Measurements from ENCODE around the gene CD46.

CD46 gene

DNA sequence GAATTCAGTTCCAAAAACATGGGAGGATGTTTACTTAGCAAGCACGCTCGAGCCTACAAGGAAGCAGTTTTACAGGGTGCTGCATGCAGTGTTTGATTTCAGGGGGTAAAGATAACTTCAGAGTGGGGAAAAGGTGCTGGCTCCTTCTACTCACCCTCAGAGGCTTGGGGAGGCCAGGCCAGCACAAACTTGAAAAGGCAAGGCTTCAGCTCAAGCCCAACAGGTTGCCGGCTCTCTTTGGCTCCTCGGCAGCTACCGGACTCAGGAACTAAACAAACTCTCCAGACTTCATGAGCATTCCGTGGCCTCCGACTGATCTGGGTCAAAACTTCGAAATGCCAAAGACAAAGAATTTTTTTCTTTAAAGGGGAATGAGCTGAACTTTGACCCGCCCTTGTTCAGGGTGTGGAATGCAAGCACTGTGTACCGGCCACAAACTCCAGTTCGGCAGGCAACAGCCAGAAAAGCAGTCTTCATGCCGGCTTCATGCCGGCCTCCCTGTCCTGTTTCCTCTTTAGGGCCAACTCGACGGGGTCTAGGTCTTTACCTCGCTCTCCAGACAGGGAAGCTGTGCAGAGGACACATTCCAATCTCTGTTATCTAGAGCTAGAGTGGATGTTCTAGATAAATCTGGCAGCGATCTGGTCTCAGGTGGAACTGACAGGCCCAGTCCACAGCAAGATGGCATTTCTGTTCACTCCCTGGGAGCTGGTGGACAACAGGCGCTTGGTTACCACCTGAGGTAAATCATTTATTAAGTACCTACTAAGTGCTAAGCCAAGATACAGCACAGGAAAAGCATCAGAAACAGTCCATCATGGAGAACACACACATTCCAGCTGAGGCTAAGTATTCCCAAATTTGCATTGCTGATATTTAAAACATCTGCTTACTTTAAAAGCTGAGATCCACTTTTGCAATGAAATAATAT lies 75.0 kb downstream of the CD46 start:
- DNase-seq, result no peak

- no peak for DNase-seq
Observed at GRCh38 chr1:207827488-207827830, 75.6 kb downstream of the CD46 start.

DNA sequence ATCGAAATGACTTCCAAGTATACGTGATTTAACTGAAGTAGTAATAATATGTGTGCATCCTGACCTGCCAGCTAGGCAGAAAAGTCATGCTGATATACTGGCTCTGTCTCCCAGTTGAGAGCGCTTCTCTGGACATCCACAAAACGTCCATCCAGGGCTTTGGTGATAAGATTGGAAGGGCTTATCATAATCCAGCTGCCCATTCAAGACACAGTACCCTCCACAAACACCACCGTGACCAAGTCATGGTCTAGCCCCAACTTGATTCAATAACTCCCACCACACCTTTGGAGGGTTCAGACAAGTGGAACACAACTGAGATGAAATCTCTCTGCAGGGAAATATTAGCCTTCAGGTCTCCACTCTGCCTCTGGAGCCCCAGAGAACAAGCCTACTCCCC lies 76.2 kb downstream of the CD46 start:
- DNase-seq, result no peak

GRCh38 chr1:207828485-207829158 lies 76.8 kb downstream of the CD46 start:
- DNase-seq, result peak in 44 of 56 donors; percentile 14 to 78 (median 54)

DNA sequence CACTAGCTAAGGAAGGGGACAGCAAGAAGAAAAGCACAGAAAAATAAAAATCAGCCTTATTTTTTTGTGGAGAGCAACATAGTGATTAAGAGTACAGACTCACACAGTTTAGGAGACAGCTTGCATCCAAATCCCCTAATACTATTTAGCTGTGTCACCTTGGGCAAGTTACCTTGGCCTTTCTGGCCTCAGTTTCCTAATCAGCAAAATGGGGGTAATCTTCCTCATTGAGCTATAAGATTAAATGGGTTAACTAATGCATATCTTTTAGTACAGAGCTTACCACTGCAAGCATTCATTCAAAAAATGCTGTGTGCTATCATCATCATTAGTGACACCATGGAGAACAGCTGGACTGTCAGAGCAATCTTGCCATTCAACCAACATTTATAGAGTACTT lies 77.7 kb downstream of the CD46 start:
- DNase-seq, result no peak

GRCh38 chr1:207830788-207831187 lies 78.9 kb downstream of the CD46 start:
- no peak for DNase-seq

DNA sequence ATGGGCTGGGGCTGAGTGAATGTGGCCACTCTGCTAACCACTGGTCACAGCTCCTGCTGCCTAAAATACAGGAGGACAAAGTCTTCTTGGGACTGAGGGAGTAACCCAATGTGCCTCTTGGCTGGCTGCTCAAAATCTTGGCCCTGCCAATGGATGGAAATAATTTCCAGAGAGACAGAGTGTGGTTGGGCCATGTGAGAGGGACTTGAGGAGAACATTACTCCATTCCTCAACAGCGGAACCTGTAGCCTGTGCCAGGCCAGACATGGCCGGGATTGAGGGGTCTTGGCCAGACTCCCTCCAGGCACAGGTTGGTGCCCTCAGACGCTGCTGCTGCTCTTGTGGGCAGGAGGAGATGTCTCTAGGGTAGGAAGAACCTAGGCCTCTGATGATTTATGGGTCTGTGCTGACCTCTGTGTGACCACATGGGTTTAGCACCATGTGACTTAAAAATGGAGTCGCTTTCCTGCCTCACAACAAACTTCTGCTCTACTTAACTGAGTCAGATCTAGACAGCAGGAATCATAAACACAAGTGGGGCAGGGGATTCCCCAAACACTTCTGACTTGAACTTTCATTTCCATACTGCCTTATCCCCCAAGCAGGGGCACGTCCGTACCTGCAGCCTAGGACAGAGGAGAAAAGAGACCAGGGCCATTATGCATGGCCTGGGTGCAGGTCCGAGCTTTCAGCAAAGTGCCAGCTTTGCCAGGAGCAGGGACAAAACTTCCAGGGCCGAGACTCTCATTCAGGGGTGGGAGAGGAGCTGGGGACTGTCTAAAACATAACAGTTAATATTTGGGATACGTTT lies 79.9 kb downstream of the CD46 start:
- DNase-seq, result peak in 2 of 56 donors; percentile 29 to 34

DNA sequence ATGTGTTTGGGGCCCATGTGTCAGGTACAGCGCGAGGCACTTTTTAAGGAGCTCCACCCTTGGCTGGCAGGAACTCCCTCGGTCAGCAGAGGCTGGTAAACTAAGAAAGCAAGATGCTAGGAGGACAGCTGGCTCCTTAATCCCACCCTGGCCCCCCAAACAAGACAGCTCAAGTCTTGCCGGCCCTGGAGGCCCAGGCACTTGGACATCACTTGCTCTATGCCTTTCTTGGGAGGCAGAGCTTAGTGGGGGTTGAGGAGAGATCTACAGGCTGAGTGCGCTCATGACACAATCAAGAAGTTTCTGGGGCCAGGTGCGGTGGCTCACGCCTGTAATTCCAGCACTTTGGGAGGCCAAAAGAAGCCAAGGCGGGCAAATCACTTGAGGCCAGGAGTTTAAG lies 80.9 kb downstream of the CD46 start:
- no peak for DNase-seq

DNA sequence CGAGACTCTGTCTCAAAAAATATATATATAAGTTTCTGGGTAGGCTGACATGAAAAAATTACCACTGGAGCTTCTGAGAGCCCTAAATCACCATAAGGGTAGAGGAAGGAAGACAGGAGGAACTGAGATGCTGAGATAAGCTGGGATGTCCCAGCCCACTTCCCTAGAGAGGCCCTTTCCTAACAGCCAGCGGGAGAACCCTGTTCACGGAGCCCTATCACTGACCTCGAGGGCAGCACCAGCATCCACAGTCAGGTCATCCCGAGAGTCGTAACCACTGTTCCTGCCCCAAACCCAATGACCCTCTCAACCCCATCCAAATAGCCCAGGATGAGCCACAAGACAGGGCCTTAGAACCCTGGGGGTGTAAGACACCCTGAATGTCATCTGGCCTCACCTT lies 81.5 kb downstream of the CD46 start:
- DNase-seq, result no peak

- no peak for DNase-seq
Observed at GRCh38 chr1:207833956-207834660, 82.3 kb downstream of the CD46 start.

DNA sequence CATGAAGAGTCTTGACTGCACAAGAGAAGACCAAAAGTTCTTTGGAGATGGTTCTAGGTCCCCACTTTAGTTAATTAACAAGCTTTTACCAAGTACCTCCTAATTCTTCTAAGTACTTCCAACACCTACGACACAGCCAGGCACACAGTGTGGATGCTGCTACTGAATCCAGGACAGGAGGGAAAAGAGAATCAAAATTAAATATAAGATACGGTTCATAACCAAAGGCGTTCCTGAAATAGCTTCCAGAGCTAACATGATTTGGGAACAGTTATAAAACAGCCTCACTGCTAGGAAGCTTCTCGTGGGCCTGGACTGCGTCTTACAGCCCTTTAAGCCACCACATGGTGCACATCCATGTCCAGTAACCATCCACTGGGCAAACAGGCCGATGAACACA lies 84.1 kb downstream of the CD46 start:
- no peak for DNase-seq

DNA sequence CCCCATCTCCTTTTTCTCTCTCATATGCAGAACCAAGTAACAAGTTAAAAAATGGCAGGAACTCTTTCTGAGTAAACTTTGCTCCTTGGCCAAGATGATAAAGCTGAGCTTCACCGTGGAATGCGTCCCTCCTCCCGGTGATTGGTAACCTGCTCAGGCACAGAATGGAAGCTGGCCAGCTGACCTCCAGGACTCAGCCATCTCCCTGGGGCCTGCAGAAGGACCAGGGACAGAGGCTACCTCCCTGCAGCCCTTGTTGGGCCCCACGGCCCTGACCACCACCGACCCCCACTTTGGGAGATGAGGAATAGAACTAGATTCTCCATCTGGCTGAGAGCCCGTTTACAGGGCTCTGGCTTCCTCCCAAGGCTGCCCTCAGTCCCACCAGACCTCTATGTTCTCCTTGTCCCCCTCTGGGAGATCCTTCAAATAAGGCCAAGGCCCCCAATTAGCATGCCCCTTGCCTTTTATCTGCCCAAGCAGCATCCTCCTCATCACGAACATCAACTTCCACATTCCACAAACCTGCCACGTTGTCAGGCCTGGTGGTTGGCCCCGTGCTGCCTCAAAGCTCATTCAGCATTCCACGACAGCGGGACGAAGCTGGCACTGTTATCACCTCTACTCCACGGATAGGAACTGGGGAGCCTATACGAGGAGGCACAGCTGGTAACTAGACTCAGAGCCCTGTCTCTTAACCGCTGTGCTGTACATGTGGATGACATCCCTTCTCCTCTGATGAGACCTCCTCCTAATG lies 84.9 kb downstream of the CD46 start:
- no peak for DNase-seq

- no peak for DNase-seq
Observed at GRCh38 chr1:207837673-207838072, 85.8 kb downstream of the CD46 start.

DNA sequence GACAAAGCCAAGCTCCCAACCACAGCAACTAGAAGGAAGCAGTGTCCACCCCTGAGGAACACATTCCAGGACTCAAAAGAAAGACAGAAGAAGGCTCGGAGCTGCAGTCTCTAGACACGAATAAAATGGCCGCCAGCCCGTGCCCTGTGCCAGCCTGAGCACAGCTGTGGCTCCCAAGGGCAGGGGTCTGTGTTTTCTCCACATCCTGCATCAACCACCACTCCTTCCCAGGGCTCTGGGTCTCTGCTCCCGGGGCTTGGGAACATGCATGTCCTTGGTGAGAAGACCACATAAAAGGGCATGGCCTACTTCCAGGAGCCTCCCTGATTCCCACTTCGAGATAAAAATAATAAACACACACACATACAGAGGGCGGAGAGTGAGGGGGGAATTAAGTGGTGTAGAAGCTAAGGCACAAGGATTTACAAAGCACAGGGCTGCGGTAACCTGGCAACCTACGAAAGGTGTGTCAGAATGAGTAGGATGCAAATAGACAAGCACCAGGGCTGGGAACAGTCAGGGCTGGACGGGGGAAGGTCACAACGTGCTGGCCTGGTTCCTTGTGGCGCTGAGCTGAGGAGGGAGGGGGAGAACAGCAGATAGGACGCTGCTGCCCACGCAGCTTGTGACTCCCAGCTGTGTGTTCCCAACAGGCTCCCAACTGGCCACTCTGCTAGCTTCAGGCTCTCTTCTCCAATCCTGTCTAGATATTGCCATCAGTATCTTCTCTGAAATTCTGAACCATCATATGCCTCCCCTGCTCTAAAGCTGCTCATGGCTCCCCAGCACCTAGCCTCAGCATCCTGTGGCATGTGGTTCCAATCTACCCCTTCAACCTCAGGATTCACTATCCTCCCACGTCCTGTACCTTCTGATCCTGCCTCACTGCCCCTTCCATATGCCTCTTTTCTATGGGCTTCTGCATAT lies 86.6 kb downstream of the CD46 start:
- peak in 45 of 56 donors; percentile 18 to 81 (median 51) for DNase-seq

DNA sequence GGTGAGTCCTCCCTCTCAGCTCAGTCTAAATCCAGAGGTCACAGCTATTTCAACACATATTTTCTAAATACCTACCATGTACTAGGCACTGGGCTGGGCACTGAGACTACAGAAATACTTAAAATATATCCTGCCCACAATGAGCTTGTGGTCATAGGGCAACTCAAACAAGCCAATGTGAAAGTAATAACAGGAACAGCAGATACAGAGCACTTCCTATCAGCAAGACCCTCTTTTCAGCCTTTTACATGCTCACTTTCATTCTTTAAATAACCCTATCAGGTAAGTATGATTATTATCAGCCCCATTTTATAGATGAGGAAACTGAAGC lies 87.2 kb downstream of the CD46 start:
- no peak for DNase-seq

DNA sequence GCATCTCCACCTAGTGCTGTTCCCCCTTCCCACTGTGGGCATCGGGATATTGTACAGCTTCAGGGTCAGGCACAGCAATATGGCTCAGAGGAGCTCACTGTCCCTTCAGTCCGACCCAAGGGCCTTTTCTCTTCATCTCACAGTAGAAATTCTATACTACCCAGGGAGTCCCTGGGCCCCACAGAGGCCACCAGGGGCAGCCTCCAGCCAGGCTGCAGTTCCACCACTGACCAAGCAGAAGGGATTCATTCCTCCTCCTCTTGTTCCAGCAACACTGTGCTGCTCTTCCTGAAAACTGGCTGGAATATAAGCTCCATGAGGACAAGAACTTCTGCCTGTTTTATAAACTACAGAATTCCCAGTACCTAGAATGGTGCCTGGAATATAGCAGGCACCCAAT lies 88.5 kb downstream of the CD46 start:
- DNase-seq, result no peak

GRCh38 chr1:207841293-207841692 lies 89.4 kb downstream of the CD46 start:
- DNase-seq, result no peak

DNA sequence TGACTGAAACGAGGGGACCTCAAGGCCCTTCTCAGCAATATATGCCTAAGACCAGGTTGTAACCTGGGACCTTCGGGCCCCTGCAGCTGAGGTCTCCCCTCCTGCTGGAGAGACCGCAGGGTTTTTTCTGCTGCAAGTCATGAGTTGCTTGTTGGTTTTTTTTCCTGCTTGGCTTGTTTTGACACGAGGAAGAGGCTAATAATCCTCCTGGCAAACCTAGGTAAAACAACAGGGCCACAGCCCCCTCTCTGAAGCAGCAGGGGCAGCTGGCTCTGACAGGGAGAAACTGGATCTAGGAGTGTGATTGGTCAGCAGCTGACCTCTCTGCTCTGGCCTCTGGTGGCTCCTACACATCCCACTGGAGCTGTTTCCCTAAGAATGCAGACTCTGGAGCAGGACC lies 90.0 kb downstream of the CD46 start:
- no peak for DNase-seq

DNA sequence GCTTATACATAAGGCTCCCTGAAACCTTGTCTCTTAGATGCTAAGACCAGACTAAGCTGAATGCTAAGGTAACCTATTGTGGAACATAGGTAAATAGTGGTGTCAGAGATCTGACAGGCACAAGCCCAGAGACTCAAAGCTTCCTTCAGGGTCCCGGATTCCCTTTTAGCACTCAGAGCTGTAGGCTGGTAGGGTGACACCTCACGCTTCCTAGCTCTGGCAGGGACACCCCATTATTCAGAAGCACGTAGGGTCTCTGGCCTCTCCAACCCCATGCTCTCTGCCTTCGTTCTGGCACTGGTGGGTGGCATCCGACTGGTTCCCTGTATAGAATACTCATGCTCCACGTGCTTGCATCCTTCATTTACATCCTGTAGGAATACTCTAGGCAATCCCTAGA lies 90.7 kb downstream of the CD46 start:
- no peak for DNase-seq

GRCh38 chr1:207844371-207844770 lies 92.5 kb downstream of the CD46 start:
- DNase-seq, result no peak
